Cardiac muscle cell (in vitro differentiated cells and primary cell): ENCODE data around the gene BIRC3. TPM values are rescaled to one million over a fixed set of nuclear protein-coding genes. Genes with fewer than 3 reads are reported as not detected.

Experiments
- DNase-seq, 2 donors: peaks; one replicate each; pipeline versions ENCODE4 v3.0.0 to v3.0.0-alpha.2; 2010 to 2017; ENCODE audit warnings: low read depth in 1 of 2, low spot score in 1 of 2
- H3K27ac ChIP-seq: fragments of 200-600 bp; sonication (generic); 2 replicates; pipeline ENCODE4 v1.5.1; 2016
- H3K27me3 ChIP-seq: fragments of 200-600 bp; sonication (generic); 2 replicates; pipeline ENCODE4 v1.6.0; 2016; ENCODE audit warnings: control low read depth
- H3K36me3 ChIP-seq: fragments of 200-600 bp; sonication (generic); 2 replicates; pipeline ENCODE4 v1.5.1; 2016; ENCODE audit warnings: control low read depth
- H3K4me1 ChIP-seq: fragments of 200-600 bp; sonication (generic); 2 replicates; pipeline ENCODE4 v1.8.1; 2017; ENCODE audit warnings: low read depth, mild to moderate bottlenecking, mixed run types
- H3K4me3 ChIP-seq: fragments of 200-600 bp; sonication (generic); 2 replicates; pipeline ENCODE4 v1.5.1; 2016; ENCODE audit warnings: mild to moderate bottlenecking
- H3K9me3 ChIP-seq: fragments of 200-600 bp; sonication (generic); 2 replicates; pipeline ENCODE4 v1.5.1; 2017; ENCODE audit warnings: low read depth, mild to moderate bottlenecking, control low read depth
- CTCF ChIP-seq: IDR thresholded peaks from 2 replicates; pipeline ENCODE4 v1.5.1; 2012; ENCODE audit warnings: low read depth, mild to moderate bottlenecking, low read length
- polyA plus RNA-seq: library from polyadenylated mRNA; unstranded; fragments of >200 nt; fragmentation: Nextera tagmentation; extraction: Ambion mirVana; gene quantifications from 2 replicates; pipeline ENCODE4 v1.2.1, GENCODE V29; 2016
- total RNA-seq: library from RNA; depleted of rRNA; stranded (reverse); fragments of >200 nt; gene quantifications from 2 replicates; pipeline ENCODE4 v1.2.3, GENCODE V29; 2016

Gene BIRC3
- total and polyA plus RNA-seq, 2 experiments from 2014 or later, result 0.06 TPM; not detected in 1

DNA sequence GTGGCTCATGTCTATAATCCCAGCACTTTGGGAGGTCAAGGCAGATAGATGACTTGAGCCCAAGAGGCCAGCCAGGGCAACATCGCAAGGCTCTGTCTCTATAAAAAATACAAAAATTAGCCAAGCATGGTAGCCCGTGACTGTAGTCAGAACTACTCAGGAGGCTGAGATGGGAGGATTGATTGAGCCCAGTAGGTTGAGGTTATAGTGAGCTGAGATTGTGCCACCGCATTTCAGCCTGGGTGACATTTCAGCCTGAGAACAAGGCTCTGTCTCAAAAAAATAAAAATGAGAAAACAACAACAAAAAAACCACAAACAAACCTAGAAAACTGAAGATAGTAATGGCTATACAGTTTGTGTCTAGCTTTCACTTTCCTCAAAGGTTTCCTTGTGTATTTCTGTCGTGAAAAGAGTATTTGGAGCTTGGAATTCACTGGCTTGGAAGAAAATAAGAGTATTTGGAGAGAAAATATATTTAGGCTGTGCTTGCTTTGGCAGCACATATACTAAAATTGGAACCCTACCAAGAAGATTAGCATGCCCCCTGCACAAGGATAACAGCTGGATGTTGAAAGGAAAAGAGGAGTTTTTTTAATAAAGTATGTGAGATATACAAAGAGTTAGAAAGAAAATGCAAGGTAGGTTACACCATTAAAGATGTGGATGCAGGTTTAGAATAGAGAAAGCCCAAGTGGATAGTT, 3.9 kb upstream of the BIRC3 start:
- no peak overlapping the region for H3K27ac ChIP-seq
- H3K4me1 ChIP-seq, result no peaks in the 10 kb centered on the region
- no peak overlapping the region for H3K4me3 ChIP-seq

GRCh38 chr11:102314784-102315183, 2.5 kb upstream of the BIRC3 start:
- H3K4me1 ChIP-seq, result no peaks in the 10 kb centered on the region
- no peak for TF ChIP-seq CTCF
- H3K27ac ChIP-seq, result no peak overlapping the region
- no peaks in the 10 kb centered on the region for H3K9me3 ChIP-seq
- no peak overlapping the region for H3K4me3 ChIP-seq
- H3K36me3 ChIP-seq, result no peaks in the 10 kb centered on the region
- no peak for DNase-seq
- peaks cover 20% of the 10 kb centered on the region for H3K27me3 ChIP-seq

More for the DNA sequence above, 3.9 kb upstream of the BIRC3 start:
- DNase-seq, result peak in 1 of 2 donors; percentile 45
- Histone ChIP-seq H3K36me3 (no peaks in the 10 kb centered on the region), H3K9me3 (no peaks in the 10 kb centered on the region), H3K27me3 (peaks cover 9% of the 10 kb centered on the region)
- TF ChIP-seq CTCF, result no peak

- no peaks in the 10 kb centered on the region for H3K36me3 ChIP-seq
- no peaks in the 10 kb centered on the region for H3K4me1 ChIP-seq
- H3K9me3 ChIP-seq, result no peaks in the 10 kb centered on the region
- no peak overlapping the region for H3K4me3 ChIP-seq
- TF ChIP-seq CTCF, result no peak
- H3K27ac ChIP-seq, result no peak overlapping the region
- peaks cover 20% of the 10 kb centered on the region for H3K27me3 ChIP-seq
- no peak for DNase-seq
Observed at GRCh38 chr11:102316346-102316904, 859 bp upstream of the BIRC3 start.

GRCh38 chr11:102317768-102318103, 452 bp downstream of the BIRC3 start:
- Histone ChIP-seq H3K27ac (no peak overlapping the region), H3K9me3 (no peaks in the 10 kb centered on the region), H3K4me1 (no peaks in the 10 kb centered on the region), H3K4me3 (peak overlapping the region; percentile 32), H3K36me3 (no peaks in the 10 kb centered on the region), H3K27me3 (peaks cover 20% of the 10 kb centered on the region)
- TF ChIP-seq CTCF, result no peak
- DNase-seq, result no peak

GRCh38 chr11:102318469-102318868, 1.2 kb downstream of the BIRC3 start:
- Histone ChIP-seq H3K27me3 (peaks cover 20% of the 10 kb centered on the region), H3K4me3 (no peak overlapping the region), H3K4me1 (no peaks in the 10 kb centered on the region), H3K9me3 (no peaks in the 10 kb centered on the region), H3K27ac (no peak overlapping the region), H3K36me3 (no peaks in the 10 kb centered on the region)
- DNase-seq, result no peak
- no peak for TF ChIP-seq CTCF
